Thyroid gland (tissue), 4 donors: ENCODE measurements around the gene RIMBP2.

Experiments used
- CTCF ChIP-seq, 6 experiments: fragments of 200-600 bp in 3 of 6; fragments of 450-650 bp in 3 of 6; sonication (generic) in 3 of 6; IDR thresholded peaks; one replicate each; pipeline ENCODE4 v1.5.1; 2016 to 2019; ENCODE audit warnings: antibody characterized with exemption in 6 of 6, mild to moderate bottlenecking in 2 of 6, inconsistent platforms in 1 of 6, moderate library complexity in 1 of 6
- POLR2A ChIP-seq, 2 donors: fragments of 450-650 bp; IDR thresholded peaks; one replicate each; pipeline ENCODE4 v1.6.1; 2017; ENCODE audit warnings: antibody characterized with exemption in 2 of 2, mild to moderate bottlenecking in 2 of 2, moderate library complexity in 1 of 2

- TF ChIP-seq CTCF (IDR thresholded peaks at IDR 0.05) (no peak), POLR2A (IDR thresholded peaks at IDR 0.05) (no peak)
Measured at GRCh38 chr12:130545475-130545874, 170.6 kb downstream of the RIMBP2 start.
